Transverse colon (tissue), 4 donors: Measurements from ENCODE around the gene BTRC. TPM values are rescaled to one million over a fixed set of nuclear protein-coding genes. Genes with fewer than 3 reads are reported as not detected.

Experiments
- DNase-seq: peaks from one replicate; pipeline ENCODE4 v3.0.0-alpha.2; 2019
- H3K27ac ChIP-seq, 4 donors: fragments of 200-600 bp; sonication (generic); 2 replicates each; pipeline ENCODE4 v1.5.1; 2016 to 2018; ENCODE audit warnings: inconsistent platforms in 4 of 4
- H3K27me3 ChIP-seq: fragments of 200-600 bp; sonication (generic); 2 replicates; pipeline ENCODE4 v1.5.1; 2017; ENCODE audit warnings: inconsistent platforms
- H3K36me3 ChIP-seq, 4 donors: fragments of 200-600 bp; sonication (generic); 2 replicates each; pipeline ENCODE4 v1.5.1; 2017 to 2019; ENCODE audit warnings: inconsistent platforms in 4 of 4
- H3K4me1 ChIP-seq, 4 donors: fragments of 200-600 bp; sonication (generic); 2 replicates each; pipeline ENCODE4 v1.5.1; 2017 to 2020; ENCODE audit warnings: inconsistent platforms in 4 of 4
- H3K4me3 ChIP-seq, 4 donors: fragments of 200-600 bp; sonication (generic); 1 replicate in 1 of 4; 2 replicates in 3 of 4; pipeline versions ENCODE4 v1.5.1 to v1.6.1; 2017 to 2019; ENCODE audit warnings: inconsistent platforms in 4 of 4
- H3K9me3 ChIP-seq, 2 donors: fragments of 200-600 bp; sonication (generic); 2 replicates each; pipeline ENCODE4 v1.5.1; 2017 to 2019; ENCODE audit warnings: inconsistent platforms in 2 of 2
- EP300 ChIP-seq: sonication (generic); formaldehyde crosslinking; IDR thresholded peaks from one replicate; pipeline ENCODE4 v1.6.1; 2017; ENCODE audit warnings: antibody characterized with exemption, low read depth
- POLR2A ChIP-seq: fragments of 450-650 bp; IDR thresholded peaks from one replicate; pipeline ENCODE4 v1.6.1; 2016; ENCODE audit warnings: antibody characterized with exemption, mild to moderate bottlenecking, moderate library complexity
- POLR2AphosphoS5 ChIP-seq, 3 donors: sonication (generic); formaldehyde crosslinking; IDR thresholded peaks; one replicate each; pipeline ENCODE4 v1.6.1; 2016; ENCODE audit warnings: antibody characterized with exemption in 3 of 3
- WGBS, 2 donors: methylation state at CpG; one replicate each; pipeline ENCODE4 v1.1.5; 2018; ENCODE audit warnings: low coverage in 1 of 2; 5-methylcytosine and 5-hydroxymethylcytosine counted together
- in situ Hi-C, 4 donors: fragments of 200-750 bp; cut with MboI; loops; one replicate each; pipeline versions ENCODE4 v1.15.0 to v1.15.1; 2017; ENCODE audit warnings: low sequenced_read_pairs in 3 of 4, low pct_ligation_motif_present in 1 of 4, low pct_unique_long_range_greater_than_20kb in 1 of 4
- intact Hi-C: fragments of 100-400 bp; cut with DNase I; formaldehyde crosslinking; loops from one replicate; pipeline ENCODE4 v1.15.1; 2023; ENCODE audit warnings: low total_unique reads
- total RNA-seq, 4 donors: library from RNA; depleted of rRNA; stranded (reverse); fragments of >200 nt; gene quantifications; one replicate each; pipeline ENCODE4 v1.1.0, GENCODE V29; 2016
- TF ChIP-seq, protein P1 (sequence below), 5 experiments: fragments of 200-600 bp in 3 of 5; fragments of 450-650 bp in 2 of 5; sonication (generic) in 3 of 5; IDR thresholded peaks; 1 replicate in 2 of 5; 2 replicates in 3 of 5; pipeline ENCODE4 v1.5.1; 2016 to 2017; ENCODE audit warnings: antibody characterized with exemption in 5 of 5, inconsistent platforms in 3 of 5, mild to moderate bottlenecking in 2 of 5, moderate library complexity in 1 of 5

Gene BTRC
- total RNA-seq, 4 donors from 2014 or later = 8.6 to 195 (median 32.0) TPM

DNA sequence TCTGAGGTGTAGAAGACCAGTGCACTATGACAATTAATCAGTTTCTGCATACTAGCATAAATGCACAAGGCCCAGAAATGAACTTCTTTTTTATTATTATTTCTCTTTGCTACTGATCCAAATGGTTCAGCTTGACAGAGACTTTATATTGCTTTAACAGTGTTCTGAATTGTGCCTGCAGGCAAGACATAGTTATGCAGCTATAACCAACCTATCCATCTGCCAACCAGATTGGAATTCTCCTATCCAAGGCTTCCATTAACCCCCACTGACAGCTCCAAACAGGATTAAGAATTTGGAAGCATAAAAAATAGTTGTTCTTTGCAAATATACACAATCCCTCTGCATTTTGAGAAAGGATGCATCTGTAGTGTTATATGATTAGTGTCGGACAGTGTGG lies 98.2 kb downstream of the BTRC start:
- TF ChIP-seq EP300 (no peak), POLR2AphosphoS5 (IDR thresholded peaks at IDR 0.05) (no peak), POLR2A (no peak)
- TF ChIP-seq, protein P1, sequence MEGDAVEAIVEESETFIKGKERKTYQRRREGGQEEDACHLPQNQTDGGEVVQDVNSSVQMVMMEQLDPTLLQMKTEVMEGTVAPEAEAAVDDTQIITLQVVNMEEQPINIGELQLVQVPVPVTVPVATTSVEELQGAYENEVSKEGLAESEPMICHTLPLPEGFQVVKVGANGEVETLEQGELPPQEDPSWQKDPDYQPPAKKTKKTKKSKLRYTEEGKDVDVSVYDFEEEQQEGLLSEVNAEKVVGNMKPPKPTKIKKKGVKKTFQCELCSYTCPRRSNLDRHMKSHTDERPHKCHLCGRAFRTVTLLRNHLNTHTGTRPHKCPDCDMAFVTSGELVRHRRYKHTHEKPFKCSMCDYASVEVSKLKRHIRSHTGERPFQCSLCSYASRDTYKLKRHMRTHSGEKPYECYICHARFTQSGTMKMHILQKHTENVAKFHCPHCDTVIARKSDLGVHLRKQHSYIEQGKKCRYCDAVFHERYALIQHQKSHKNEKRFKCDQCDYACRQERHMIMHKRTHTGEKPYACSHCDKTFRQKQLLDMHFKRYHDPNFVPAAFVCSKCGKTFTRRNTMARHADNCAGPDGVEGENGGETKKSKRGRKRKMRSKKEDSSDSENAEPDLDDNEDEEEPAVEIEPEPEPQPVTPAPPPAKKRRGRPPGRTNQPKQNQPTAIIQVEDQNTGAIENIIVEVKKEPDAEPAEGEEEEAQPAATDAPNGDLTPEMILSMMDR (IDR thresholded peaks at IDR 0.05) = no peak
- 93% methylated on average over 1 of the region's 1 CpG; no CpG with 5 or more reads in 1 of the 2 donors for WGBS, 2 donors
- H3K4me3 ChIP-seq = no peak overlapping the region
- H3K27ac ChIP-seq = no peak overlapping the region
- H3K36me3 ChIP-seq = no peaks in the 10 kb centered on the region
- no peak for DNase-seq
- H3K9me3 ChIP-seq = no peaks in the 10 kb centered on the region
- in situ Hi-C loops (loop anchor here in 1 of 4 donors (25.0 kb wide), 1 partner anchor 240 kb away; no protein-coding TSS in a partner anchor), intact Hi-C loops (no loop called here)
- peaks cover 0 to 4% (median 0%) of the 10 kb centered on the region in 4 donors for H3K4me1 ChIP-seq
- no peaks in the 10 kb centered on the region for H3K27me3 ChIP-seq

DNA sequence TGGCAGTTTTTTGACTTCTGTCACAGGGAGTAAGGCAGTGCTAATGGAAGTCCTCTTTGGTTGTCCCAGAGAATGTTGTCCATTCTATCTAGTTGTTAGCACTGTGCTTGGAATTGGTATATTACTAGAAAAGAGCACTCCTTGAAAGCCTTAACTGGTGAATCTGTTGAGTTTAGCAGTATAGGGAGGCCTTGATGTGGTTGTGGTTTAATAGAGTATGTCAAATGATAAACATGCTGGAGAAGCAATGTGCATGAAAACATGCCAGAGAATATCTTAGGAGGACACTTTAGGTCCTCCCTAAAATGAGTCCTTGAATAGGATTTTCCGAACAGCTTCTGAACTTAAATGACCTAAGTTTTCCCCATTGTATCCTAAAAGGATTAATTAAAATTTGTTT lies 98.6 kb downstream of the BTRC start:
- Histone ChIP-seq H3K4me1 (peaks cover 0 to 4% (median 0%) of the 10 kb centered on the region in 4 donors), H3K36me3 (no peaks in the 10 kb centered on the region), H3K27ac (no peak overlapping the region), H3K27me3 (no peaks in the 10 kb centered on the region), H3K9me3 (no peaks in the 10 kb centered on the region), H3K4me3 (no peak overlapping the region)
- in situ Hi-C loops (loop anchor here in 1 of 4 donors (25.0 kb wide), 1 partner anchor 240 kb away; no protein-coding TSS in a partner anchor), intact Hi-C loops (no loop called here)
- TF ChIP-seq, protein P1 (IDR thresholded peaks at IDR 0.05) = no peak
- TF ChIP-seq POLR2A (no peak), POLR2AphosphoS5 (IDR thresholded peaks at IDR 0.05) (no peak), EP300 (no peak)
- 88 to 91% methylated on average over 1 of the region's 1 CpG for WGBS, 2 donors
- no peak for DNase-seq

DNA sequence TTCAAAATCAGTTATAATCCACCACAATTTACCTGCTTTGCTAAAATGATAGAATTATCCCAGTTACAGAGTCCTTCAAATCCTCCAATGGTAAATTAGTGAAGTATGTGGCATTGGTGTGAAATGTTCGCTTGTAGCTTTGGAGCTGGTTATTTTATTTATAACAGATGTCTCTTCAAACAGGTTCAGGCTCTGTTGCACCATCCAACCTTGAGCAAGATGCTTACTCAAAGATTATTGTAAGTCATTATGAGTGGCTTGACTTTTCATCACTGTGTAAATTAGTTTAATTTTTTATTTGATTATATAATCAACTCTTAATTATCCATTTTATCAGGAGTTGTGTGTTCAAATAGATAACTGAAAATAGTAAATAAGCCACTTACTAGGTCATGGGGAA lies 99.4 kb downstream of the BTRC start:
- in situ Hi-C loops (loop anchor here in 1 of 4 donors (25.0 kb wide), 1 partner anchor 241 kb away; no protein-coding TSS in a partner anchor), intact Hi-C loops (no loop called here)
- TF ChIP-seq POLR2A (no peak), POLR2AphosphoS5 (IDR thresholded peaks at IDR 0.05) (no peak), EP300 (no peak)
- TF ChIP-seq, protein P1 (IDR thresholded peaks at IDR 0.05) = no peak
- 95 to 100% methylated on average over 1 of the region's 1 CpG for WGBS, 2 donors
- DNase-seq = no peak
- H3K36me3 ChIP-seq = no peaks in the 10 kb centered on the region
- H3K27me3 ChIP-seq = no peaks in the 10 kb centered on the region
- no peaks in the 10 kb centered on the region for H3K9me3 ChIP-seq
- no peak overlapping the region for H3K4me3 ChIP-seq
- no peak overlapping the region for H3K27ac ChIP-seq
- peaks cover 0 to 4% (median 0%) of the 10 kb centered on the region in 4 donors for H3K4me1 ChIP-seq

DNA sequence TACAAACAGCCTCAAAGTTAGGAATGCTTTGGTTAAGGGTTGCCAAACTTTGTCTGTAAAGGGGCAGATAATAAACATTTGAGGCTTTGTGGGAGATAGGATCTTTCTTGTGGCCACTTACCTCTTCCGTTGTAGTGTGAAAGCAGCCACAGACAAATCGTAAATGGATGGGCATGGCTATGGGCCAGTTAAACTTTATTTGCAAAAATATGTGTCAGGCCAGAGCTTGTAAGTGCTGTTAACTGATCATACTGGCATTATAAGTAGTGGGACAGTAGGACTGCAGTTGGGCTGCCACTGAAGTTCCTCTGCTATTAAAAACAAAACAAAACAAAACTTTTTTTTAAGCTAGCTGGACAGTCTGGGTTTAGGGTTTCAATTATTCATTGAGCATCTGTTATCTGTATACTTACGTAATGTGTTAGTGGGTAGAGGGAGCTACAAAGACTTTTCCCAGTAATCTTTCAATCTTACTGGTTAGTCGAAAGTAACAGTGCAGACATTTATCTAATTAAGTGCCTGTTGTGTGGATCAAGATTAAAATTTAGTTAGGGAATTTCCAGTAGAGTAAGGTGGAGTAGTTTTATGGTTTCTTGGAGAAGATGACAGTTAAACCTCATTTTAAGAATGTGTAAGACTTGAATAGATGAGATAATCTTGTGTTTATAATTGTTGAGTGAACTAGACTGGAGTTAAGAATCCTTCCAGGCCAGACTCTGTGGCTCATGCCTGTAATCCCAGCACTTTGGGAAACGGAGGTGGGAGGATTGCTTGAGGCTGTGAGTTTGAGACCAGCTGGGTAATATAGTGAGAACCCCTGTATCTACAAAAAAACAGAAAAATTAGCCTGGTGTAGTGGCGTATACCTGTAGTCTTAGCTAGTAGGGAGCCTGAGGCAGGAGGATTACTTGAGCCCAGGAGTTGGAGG lies 100.1 kb downstream of the BTRC start:
- Histone ChIP-seq H3K36me3 (no peaks in the 10 kb centered on the region), H3K27ac (no peak overlapping the region), H3K4me3 (no peak overlapping the region), H3K27me3 (no peaks in the 10 kb centered on the region), H3K4me1 (peaks cover 0 to 4% (median 0%) of the 10 kb centered on the region in 4 donors), H3K9me3 (no peaks in the 10 kb centered on the region)
- intact Hi-C loops (no loop called here), in situ Hi-C loops (loop anchor here in 1 of 4 donors (25.0 kb wide), 1 partner anchor 242 kb away; no protein-coding TSS in a partner anchor)
- DNase-seq = no peak
- 76 to 77% methylated on average over 5 to 6 of the region's 6 CpGs for WGBS, 2 donors
- TF ChIP-seq POLR2AphosphoS5 (IDR thresholded peaks at IDR 0.05) (no peak), POLR2A (no peak), EP300 (no peak)
- TF ChIP-seq, protein P1 (IDR thresholded peaks at IDR 0.05) = no peak
